HK-2 (cell line): ENCODE measurements around the gene HOOK2.
A peak's percentile ranks its signal among the peaks of the same experiment; 100 is the strongest.

ENCODE experiments used
- DNase-seq: peaks from one replicate; pipeline ENCODE4 v3.0.0-alpha.2; 2018; ENCODE audit not compliant: unreplicated experiment

The HOOK2 gene

DNA sequence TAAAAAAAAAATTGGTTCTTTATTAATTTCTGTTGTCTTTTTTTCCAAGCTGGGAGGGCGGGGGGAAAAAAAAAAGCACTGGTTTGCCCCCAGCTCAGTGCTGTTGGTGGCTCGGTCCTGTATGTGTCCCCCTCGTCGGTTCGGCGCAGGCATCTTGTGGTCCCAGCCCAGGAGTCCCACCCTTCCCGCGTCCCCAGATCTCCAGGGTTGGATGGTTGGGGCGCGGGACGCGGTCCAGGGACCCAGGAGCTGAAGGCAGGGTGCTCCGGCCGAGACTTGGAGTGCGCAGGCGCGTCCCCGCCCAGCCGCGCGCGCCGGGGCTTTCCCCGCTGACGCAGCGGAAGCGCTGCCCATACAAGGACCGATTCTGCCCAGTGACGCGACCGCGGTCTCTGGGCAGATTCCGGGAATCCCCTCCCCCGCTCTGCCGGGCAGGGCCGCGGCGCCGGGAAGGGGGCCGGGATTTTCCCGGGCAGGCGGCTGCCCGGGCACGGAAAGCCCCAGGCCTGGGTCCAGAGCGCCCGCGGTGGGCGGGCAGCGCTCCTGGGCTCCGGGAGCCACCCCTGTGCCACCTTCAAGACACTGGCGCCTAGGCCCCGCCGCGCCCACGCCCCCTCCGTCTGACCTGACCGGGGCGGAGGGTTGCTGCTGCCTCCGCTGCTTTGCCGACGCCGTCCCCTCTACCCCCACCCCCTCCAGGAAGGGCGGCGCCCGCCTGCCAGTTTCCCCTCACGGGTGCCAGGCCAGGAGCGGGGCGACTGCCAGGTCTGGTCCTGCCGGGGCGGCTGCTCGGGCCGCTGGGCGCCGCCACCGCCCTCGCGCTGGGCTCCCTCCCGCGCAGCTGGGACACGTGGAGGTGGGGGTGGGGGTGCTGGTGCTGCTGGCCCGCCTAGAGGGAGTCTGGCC is 18.2 kb upstream of the HOOK2 start:
- DNase-seq, result peak; percentile 96

DNA sequence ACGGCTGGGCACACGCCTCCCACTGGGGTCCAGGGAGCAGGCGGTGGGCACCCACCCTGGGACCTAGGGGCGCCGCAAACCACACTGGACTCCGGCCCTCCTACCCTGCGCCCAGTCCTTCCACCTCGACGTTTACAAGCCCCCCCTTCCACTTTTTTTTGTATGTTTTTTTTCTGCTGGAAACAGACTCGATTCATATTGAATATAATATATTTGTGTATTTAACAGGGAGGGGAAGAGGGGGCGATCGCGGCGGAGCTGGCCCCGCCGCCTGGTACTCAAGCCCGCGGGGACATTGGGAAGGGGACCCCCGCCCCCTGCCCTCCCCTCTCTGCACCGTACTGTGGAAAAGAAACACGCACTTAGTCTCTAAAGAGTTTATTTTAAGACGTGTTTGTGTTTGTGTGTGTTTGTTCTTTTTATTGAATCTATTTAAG is 17.5 kb upstream of the HOOK2 start:
- no peak for DNase-seq

DNA sequence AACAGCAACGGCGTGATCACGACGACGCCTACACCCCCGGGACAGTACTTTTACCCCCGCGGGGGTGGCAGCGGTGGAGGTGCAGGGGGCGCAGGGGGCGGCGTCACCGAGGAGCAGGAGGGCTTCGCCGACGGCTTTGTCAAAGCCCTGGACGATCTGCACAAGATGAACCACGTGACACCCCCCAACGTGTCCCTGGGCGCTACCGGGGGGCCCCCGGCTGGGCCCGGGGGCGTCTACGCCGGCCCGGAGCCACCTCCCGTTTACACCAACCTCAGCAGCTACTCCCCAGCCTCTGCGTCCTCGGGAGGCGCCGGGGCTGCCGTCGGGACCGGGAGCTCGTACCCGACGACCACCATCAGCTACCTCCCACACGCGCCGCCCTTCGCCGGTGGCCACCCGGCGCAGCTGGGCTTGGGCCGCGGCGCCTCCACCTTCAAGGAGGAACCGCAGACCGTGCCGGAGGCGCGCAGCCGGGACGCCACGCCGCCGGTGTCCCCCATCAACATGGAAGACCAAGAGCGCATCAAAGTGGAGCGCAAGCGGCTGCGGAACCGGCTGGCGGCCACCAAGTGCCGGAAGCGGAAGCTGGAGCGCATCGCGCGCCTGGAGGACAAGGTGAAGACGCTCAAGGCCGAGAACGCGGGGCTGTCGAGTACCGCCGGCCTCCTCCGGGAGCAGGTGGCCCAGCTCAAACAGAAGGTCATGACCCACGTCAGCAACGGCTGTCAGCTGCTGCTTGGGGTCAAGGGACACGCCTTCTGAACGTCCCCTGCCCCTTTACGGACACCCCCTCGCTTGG is 16.9 kb upstream of the HOOK2 start:
- peak; percentile 66 for DNase-seq

GRCh38 chr19:12791345-12792050 is 16.1 kb upstream of the HOOK2 start, which contains the start of gene JUNB:
Gene JUNB, plus strand, starts transcription at chr19:12791486. Its CDS starts 286 bp downstream, at chr19:12791772.
- peak; percentile 98 for DNase-seq

GRCh38 chr19:12790628-12791344 is 15.4 kb upstream of the HOOK2 start:
- no peak for DNase-seq

DNA sequence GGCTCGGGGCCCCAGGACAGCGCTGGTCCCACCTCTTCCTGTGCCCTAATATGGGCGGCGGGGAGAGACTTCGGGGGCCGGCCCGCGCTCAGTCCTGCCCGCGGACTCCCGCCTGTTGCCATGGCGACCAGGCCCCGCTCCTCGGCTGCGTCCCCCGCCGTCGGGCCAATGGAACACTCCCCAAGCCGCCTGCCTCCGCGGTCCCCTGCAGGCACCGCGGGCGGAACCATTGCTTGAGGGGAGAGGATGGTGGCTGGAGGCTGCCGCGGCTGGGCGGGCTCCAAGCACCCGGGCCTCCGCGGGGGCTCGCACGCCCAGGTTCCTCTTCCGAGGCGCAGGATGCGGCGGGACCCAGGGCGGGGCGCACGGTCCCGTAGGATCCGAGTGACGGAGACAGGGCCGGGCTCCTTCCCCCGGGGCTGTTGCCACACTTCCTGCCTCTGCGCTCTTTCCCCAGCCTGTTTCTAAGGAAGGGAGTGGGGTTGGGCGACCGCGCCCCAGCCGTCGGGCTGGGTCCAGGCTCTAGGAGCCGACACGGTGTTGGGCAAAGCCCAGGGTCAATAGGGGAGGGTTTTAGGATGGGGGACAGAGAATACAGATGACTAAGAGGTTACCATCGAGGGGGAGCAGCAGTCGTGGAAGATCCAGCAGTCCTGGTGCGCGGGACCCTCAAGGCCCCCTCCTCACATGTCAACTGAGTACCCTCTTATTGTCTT is 14.7 kb upstream of the HOOK2 start:
- peak; percentile 96 for DNase-seq

DNA sequence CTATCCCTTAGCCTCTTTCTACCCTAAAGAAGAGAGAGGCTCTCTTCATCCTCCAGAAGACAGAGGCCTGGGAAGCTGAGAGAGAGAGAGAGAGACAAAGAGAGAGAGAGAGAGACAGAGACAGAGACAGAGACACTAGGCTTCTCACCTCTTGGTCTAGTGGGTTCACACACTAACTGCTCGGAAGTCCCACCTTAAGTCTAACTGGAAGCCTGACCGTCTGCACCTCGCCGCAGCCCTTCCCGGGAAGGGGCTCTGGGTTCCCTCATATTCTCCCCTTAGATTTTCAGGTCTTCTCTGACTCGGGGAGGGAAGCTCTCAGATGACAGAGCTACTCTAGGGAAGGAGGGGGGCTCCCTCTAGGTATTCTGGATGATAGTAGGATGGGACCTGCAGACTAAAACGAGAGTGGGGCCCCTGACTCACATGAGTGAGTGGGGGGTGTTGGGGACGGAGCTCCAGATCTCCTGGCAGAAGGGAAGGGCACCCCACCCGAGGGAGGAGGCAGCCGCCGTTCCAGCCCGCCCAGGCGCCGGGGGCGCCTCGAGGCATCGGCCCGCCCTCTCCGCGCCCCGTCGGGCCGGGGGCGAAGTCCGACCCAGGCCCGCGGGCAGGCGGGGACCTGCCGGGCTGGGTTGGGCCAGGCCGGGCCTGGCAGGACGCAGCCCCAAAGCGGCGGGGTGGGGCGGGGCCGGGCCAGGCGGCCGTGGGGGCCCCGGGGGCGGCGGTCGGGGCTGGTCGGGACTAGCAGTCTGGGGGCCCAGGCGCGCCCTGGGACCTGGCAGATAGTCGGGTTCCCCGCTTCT is 13.9 kb upstream of the HOOK2 start:
- no peak for DNase-seq

DNA sequence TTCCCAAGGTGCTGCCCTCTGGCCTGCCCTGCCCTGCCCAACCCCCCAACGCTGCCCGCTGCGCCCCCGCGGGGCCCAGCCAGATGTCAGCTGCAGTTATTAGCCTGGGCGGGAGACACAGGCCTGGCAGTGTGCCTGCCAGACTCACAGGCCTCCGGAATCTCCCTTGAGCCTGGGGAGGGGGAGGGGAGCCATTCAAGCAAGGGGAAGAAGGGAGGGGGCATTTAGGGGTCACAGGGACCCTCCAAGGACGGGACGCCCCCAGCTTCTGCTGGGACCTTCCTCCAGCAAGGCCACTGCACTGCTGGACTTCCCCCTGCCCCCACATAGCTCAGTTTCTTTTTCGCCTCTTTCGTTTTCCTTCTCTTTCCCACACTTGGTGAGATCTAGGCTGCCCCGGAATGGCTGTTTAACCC is 13.3 kb upstream of the HOOK2 start:
- peak; percentile 82 for DNase-seq

- no peak for DNase-seq
These were observed 12.8 kb upstream of the HOOK2 start for GRCh38 chr19:12788042-12788681.

DNA sequence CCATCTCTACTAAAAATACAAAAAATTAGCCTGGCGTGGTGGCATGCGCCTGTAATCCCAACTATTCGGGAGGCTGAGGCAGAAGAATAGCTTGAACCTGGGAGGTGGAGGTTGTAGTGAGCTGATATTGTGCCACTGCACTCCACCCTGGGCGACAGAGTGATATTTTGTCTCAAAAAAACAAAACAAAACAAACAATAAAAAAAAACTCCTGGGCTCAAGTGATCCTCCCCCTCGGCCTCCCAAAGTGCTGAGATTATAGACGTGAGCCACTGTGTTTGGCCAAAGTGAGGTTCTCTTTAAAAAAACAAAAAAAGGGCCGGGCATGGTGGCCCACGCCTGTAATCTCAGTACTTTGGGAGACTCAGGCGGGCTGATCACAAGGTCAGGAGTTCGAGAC is 12.1 kb upstream of the HOOK2 start:
- no peak for DNase-seq

- DNase-seq, result no peak
These were observed 11.6 kb upstream of the HOOK2 start for GRCh38 chr19:12786952-12787351.

- DNase-seq, result no peak
These were observed 11.0 kb upstream of the HOOK2 start for GRCh38 chr19:12786141-12786870.

DNA sequence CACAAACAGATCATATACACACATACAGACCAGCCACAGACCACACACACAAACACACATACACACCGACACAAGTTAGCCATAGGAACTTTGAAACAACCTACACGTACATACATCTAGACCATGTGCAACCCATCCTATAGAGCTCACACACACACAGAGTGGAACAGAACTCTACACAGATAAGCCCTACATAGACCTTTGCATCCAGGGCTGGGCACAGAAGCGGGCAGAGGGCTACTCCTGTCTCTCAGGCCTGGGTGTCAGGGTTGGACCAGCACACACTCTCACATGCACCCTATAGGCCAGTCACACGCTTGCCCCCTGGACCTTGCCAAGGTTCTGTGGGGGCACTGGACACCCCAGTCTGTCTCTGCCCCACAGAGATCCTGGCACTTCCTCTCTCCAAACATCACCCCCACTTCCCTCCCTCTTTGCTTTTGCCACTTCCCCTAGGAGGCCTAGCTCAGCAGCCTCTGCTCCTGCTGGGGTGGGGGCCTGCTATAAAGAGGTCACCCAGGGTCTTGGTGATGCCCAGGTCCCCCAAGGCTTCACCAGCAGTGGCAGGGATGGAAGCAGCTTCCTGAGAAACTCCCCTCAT is 10.2 kb upstream of the HOOK2 start:
- DNase-seq, result no peak

DNA sequence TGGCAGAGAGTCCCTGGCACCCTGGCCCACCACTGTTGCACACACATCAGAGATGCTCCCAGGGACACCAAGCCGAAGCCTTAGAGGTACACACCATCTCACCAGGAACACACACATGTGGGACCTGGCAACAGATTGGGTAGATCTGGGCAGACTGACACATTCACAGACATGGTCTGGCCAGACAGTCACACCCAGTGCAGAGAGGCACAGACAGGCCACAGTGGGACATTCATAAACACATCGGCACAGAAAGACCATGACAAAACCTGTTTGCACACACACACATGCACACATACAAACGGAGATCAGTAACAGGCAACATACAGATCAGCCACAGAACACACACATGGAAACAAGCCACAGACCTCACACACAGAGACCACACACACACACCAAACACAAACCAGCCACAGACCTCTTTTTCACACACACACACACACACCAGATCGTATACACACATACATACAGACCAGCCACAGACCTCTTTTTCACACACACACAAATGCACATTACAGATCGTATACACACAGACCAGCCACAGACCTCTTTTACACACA is 9.6 kb upstream of the HOOK2 start:
- peak; percentile 24 for DNase-seq

GRCh38 chr19:12784394-12784870 is 9.1 kb upstream of the HOOK2 start:
- no peak for DNase-seq

DNA sequence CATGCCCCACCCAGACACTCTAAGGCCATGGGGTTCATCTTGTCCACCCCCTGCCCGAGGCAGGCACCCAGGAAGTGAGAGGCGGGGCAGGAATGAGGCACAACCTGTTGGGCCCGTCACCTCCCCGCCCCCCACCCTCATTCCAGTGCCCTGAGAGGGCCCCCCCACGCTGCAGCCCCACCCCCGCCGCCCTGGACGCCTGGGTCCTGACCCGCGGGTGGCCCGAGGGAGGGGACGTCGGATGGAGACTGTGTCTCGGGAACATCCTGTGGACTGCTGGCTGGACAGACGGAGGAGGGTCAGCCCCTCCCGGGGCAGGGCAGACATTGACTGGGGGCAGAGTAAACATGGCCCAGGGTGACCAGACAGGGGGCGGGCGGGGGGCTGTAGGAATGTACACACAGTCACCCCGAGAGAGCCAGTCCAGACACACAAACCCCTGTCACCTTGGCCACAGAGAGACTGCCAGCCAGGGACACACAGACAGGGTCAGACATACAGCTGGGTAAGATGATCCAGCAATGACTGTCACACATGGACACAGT is 8.6 kb upstream of the HOOK2 start:
- peak; percentile 71 for DNase-seq

GRCh38 chr19:12783291-12783848 is 8.0 kb upstream of the HOOK2 start:
- no peak for DNase-seq
